Urinary bladder (tissue), 4 donors: ENCODE results near the gene PRDM10. TPM values are rescaled to one million over a fixed set of nuclear protein-coding genes. Genes with fewer than 3 reads are reported as not detected.

Source experiments
- DNase-seq: peaks from one replicate; pipeline ENCODE4 v3.0.0-alpha.2; 2015; ENCODE audit errors: extremely low spot score
- H3K27ac ChIP-seq: one replicate; pipeline ENCODE4 v1.5.1; 2013; ENCODE audit warnings: low read depth, mild to moderate bottlenecking, moderate library complexity
- H3K36me3 ChIP-seq: one replicate; pipeline ENCODE4 v1.6.1; 2013; ENCODE audit warnings: mild to moderate bottlenecking, moderate library complexity; ENCODE audit not compliant: insufficient read depth
- H3K4me1 ChIP-seq: one replicate; pipeline ENCODE4 v1.6.1; 2013; ENCODE audit warnings: mild to moderate bottlenecking, moderate library complexity; ENCODE audit not compliant: insufficient read depth
- H3K4me3 ChIP-seq: one replicate; pipeline ENCODE4 v1.5.1; 2013; ENCODE audit warnings: low read depth, low read length
- WGBS: extraction: QIAGEN DNeasy Blood & Tissue Kit; methylation state at CpG from one replicate; pipeline ENCODE4 v1.1.7; 2013; 5-methylcytosine and 5-hydroxymethylcytosine counted together
- polyA plus RNA-seq: library from polyadenylated mRNA; stranded (reverse); fragments of 200-250 nt; gene quantifications from one replicate; pipeline ENCODE4 v1.2.3, GENCODE V29; 2013
- total RNA-seq: library from RNA; depleted of rRNA; stranded (reverse); fragments of >200 nt; gene quantifications from one replicate; pipeline ENCODE4 v1.2.3, GENCODE V29; 2014
- donor health status: healthy with polysubstance abuse.
- donor health status: healthy.

Gene PRDM10
- total and polyA plus RNA-seq, 2 donors: 3.4 to 6.2 TPM

- Histone ChIP-seq H3K36me3 (peaks cover 4% of the 10 kb centered on the region), H3K4me1 (no peaks in the 10 kb centered on the region), H3K27ac (no peak overlapping the region), H3K4me3 (no peak overlapping the region)
- WGBS: 71% methylated on average over 4 of the region's 4 CpGs
- no peak for DNase-seq
These were observed 136.9 kb downstream of the PRDM10 start for GRCh38 chr11:129865701-129866100.

GRCh38 chr11:129864811-129865210 is 137.8 kb downstream of the PRDM10 start:
- WGBS: 98% methylated on average over 5 of the region's 5 CpGs
- Histone ChIP-seq H3K4me1 (no peaks in the 10 kb centered on the region), H3K4me3 (no peak overlapping the region), H3K36me3 (peaks cover 4% of the 10 kb centered on the region), H3K27ac (no peak overlapping the region)
- DNase-seq: no peak

DNA sequence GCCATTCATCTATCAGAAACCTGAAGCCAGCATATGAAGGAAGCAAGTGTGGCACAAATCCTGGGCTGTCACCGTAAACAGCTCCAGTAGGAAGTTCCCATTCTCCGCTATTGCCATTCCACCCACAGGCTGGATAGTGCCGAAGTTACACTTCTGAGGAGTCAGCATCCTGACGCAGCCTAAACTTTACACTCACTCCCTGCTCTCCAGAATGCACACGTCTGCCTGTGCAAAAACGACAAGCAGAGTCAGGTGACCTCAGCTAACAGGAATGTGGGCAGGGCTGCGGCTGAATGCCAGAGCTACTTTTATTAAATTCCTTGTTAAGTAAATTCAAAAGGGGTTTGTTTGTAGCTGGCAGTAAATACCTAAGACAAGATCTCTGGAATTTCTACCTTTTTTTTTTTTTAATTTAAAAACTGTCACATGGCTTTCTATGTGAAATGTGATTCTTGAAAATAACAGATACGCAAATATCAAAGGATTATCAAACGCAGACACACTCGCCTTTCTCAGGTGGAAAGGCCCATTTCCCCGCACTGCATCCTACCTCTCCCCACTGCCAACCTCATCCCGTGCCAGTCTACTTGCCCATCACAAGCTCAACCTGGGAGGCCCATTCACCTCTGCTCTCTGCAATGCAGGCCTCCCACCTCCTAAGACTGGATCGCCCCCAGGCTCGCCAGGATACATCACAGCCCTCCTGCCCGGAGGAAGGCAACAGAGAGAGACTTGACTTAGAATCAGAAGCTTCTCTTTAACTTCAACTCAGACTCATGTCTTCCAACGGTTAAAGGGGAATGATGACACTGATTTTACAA is 140.7 kb downstream of the PRDM10 start:
- peak; percentile 91 for DNase-seq
- Histone ChIP-seq H3K27ac (no peak overlapping the region), H3K36me3 (no peaks in the 10 kb centered on the region), H3K4me1 (no peaks in the 10 kb centered on the region), H3K4me3 (no peak overlapping the region)
- 46% methylated on average over 16 of the region's 16 CpGs for WGBS

GRCh38 chr11:129856036-129856435 is 146.6 kb downstream of the PRDM10 start:
- Histone ChIP-seq H3K4me3 (no peak overlapping the region), H3K36me3 (no peaks in the 10 kb centered on the region), H3K27ac (no peak overlapping the region), H3K4me1 (no peaks in the 10 kb centered on the region)
- 93% methylated on average over 8 of the region's 8 CpGs for WGBS
- DNase-seq: no peak

DNA sequence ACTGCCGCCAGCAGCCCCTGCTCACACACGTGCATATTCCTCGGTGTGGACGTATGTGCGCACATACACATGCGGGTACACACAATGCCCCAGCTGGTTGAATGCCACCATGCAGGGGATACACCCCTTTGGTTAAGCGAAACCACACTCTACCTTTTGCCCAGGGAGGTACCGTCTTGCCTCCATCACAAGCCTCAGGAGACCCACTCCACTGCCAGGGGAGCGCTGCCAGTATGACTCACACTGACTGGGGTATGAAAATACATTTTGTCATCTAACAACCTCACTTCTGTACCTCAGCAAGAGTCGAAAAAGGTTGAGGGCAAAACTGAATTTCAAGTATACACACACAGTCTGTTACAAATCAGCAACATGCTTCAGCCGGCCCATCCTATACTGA is 147.5 kb downstream of the PRDM10 start:
- no peak overlapping the region for H3K4me3 ChIP-seq
- no peak overlapping the region for H3K27ac ChIP-seq
- no peaks in the 10 kb centered on the region for H3K36me3 ChIP-seq
- DNase-seq: no peak
- 90% methylated on average over 11 of the region's 11 CpGs for WGBS
- H3K4me1 ChIP-seq: no peaks in the 10 kb centered on the region

DNA sequence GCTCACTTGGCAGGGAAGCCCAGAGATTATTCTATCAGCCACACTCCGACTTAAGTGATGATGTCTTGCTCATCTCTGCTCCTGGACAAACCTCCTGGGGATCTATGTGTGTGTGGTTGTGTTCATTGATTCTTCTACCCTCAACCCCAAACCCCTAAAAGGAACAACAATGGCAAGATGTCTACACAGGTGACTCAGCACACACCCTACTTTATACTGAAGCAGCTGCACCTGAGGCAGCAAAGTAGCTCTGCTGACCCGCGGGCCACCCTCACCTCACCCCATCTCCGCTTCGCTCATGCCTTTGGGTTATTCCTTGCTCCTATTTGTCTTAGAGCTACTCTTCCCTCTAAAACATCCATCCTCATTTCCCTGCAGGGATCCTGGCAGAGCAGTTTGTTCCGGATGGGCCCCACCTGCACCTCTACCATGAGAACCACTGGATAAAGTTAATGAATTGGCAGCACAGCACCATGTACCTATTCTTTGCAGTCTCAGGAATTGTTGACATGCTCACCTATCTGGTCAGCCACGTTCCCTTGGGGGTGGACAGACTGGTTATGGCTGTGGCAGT is 148.3 kb downstream of the PRDM10 start:
- WGBS: 75% methylated on average over 7 of the region's 7 CpGs

GRCh38 chr11:129853518-129854231 is 149.0 kb downstream of the PRDM10 start:
- DNase-seq: peak; percentile 85
- Histone ChIP-seq H3K27ac (peak overlapping the region; percentile 77), H3K4me3 (no peak overlapping the region), H3K4me1 (no peaks in the 10 kb centered on the region), H3K36me3 (no peaks in the 10 kb centered on the region)
- 15% methylated on average over 10 of the region's 10 CpGs for WGBS

More for the DNA sequence above, 148.3 kb downstream of the PRDM10 start:
- Histone ChIP-seq H3K36me3 (no peaks in the 10 kb centered on the region), H3K27ac (peak overlapping the region; percentile 53), H3K4me1 (no peaks in the 10 kb centered on the region), H3K4me3 (no peak overlapping the region)
- no peak for DNase-seq

DNA sequence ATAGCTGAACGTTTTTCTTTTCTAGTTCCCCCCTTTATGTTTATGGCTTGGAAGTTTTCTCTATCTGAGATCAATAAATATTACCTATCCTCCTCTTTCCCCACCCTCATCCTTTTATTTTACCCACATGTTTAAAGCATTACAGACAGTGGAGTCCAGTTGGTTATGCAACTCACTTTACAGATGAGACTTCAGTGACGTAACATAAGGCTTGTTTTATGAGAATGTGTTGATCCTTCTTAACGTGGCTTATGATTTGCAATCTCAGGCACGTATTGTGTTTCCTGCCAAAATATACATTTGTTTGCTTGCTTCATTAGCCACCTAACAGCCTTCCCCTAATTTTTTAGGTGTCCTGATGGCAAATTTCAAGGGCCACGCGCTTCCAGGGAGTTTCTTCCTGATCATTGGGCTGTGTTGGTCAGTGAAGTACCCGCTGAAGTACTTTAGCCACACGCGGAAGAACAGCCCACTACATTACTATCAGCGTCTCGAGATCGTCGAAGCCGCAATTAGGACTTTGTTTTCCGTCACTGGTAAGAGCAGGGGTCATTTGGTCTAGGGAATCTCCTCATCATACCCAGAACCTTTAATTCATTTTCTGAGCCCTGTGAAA is 150.4 kb downstream of the PRDM10 start:
- WGBS: 82% methylated on average over 15 of the region's 15 CpGs
- no peak overlapping the region for H3K27ac ChIP-seq
- no peak overlapping the region for H3K4me3 ChIP-seq
- no peaks in the 10 kb centered on the region for H3K4me1 ChIP-seq
- no peaks in the 10 kb centered on the region for H3K36me3 ChIP-seq
- no peak for DNase-seq

Other genes with a start within 250 kb of the PRDM10 start
- gene TMEM45B, start 187.0 kb downstream of the PRDM10 start, total RNA-seq: 18.2 TPM
- 4.5 TPM for gene TMEM45B, start 187.0 kb downstream of the PRDM10 start, polyA plus RNA-seq
- 24.7 TPM for gene NFRKB, start 107.3 kb downstream of the PRDM10 start, total RNA-seq
- gene NFRKB, start 107.3 kb downstream of the PRDM10 start, polyA plus RNA-seq: 19.6 TPM
- gene APLP2, start 67.1 kb upstream of the PRDM10 start, total RNA-seq: 217 TPM
- gene APLP2, start 67.1 kb upstream of the PRDM10 start, polyA plus RNA-seq: 364 TPM
- 9.5 TPM for gene ST14, start 156.9 kb upstream of the PRDM10 start, total RNA-seq
- 13.4 TPM for gene ST14, start 156.9 kb upstream of the PRDM10 start, polyA plus RNA-seq